ENCODE measurements around the gene SORCS2.

The SORCS2 gene

GRCh38 chr4:7710126-7710525, 517.8 kb downstream of the SORCS2 start:
- DNase-seq, result no peak

- no peak for DNase-seq
Observed at GRCh38 chr4:7710576-7711306, 518.4 kb downstream of the SORCS2 start.

GRCh38 chr4:7711307-7711963, 519.1 kb downstream of the SORCS2 start:
- DNase-seq, result no peak

- DNase-seq, result no peak
Observed at GRCh38 chr4:7712021-7712671, 519.8 kb downstream of the SORCS2 start.

- no peak for DNase-seq
Observed at GRCh38 chr4:7713757-7714156, 521.4 kb downstream of the SORCS2 start.

- DNase-seq, result no peak
Observed at GRCh38 chr4:7714176-7714575, 521.8 kb downstream of the SORCS2 start.

GRCh38 chr4:7714738-7715137, 522.4 kb downstream of the SORCS2 start:
- no peak for DNase-seq

- DNase-seq, result no peak
Observed at GRCh38 chr4:7715271-7716009, 523.1 kb downstream of the SORCS2 start.

GRCh38 chr4:7716010-7716721, 523.8 kb downstream of the SORCS2 start:
- no peak for DNase-seq

- no peak for DNase-seq
Observed at GRCh38 chr4:7717161-7717560, 524.8 kb downstream of the SORCS2 start.

- no peak for DNase-seq
Observed at GRCh38 chr4:7717946-7718490, 525.7 kb downstream of the SORCS2 start.

- no peak for DNase-seq
Observed at GRCh38 chr4:7719354-7720174, 527.2 kb downstream of the SORCS2 start.

GRCh38 chr4:7721984-7722551, 529.7 kb downstream of the SORCS2 start:
- DNase-seq, result no peak

GRCh38 chr4:7722766-7723387, 530.5 kb downstream of the SORCS2 start:
- no peak for DNase-seq

GRCh38 chr4:7723625-7724024, 531.3 kb downstream of the SORCS2 start:
- no peak for DNase-seq

- DNase-seq, result no peak
Observed at GRCh38 chr4:7725951-7726350, 533.6 kb downstream of the SORCS2 start.

GRCh38 chr4:7726665-7727413, 534.5 kb downstream of the SORCS2 start:
- DNase-seq, result no peak

GRCh38 chr4:7727749-7728148, 535.4 kb downstream of the SORCS2 start:
- no peak for DNase-seq

GRCh38 chr4:7731437-7731836, 539.1 kb downstream of the SORCS2 start:
- no peak for DNase-seq

- no peak for DNase-seq
Observed at GRCh38 chr4:7732263-7732662, 539.9 kb downstream of the SORCS2 start.

Measured in DMS79 (cell line).